Nephron progenitor cell (in vitro differentiated cells): ENCODE measurements around the gene FNDC3B.

Experiments
- DNase-seq: peaks from one replicate; pipeline ENCODE4 v3.0.0; 2021
- H3K27ac Mint-ChIP-seq: 2 replicates; pipeline ENCODE4 v1.8.0; 2021; ENCODE audit warnings: mild to moderate bottlenecking, moderate library complexity, mixed read lengths
- H3K27me3 Mint-ChIP-seq: 2 replicates; pipeline ENCODE4 v1.8.0; 2021; ENCODE audit warnings: mild to moderate bottlenecking, low read depth, mixed read lengths; ENCODE audit not compliant: poor library complexity
- H3K36me3 Mint-ChIP-seq: 2 replicates; pipeline ENCODE4 v1.8.0; 2021; ENCODE audit warnings: low read depth, mixed read lengths
- H3K4me1 Mint-ChIP-seq: 2 replicates; pipeline ENCODE4 v1.8.0; 2021; ENCODE audit warnings: mixed read lengths
- H3K4me3 Mint-ChIP-seq: 2 replicates; pipeline ENCODE4 v1.8.0; 2021; ENCODE audit warnings: mild to moderate bottlenecking, moderate library complexity, mixed read lengths
- H3K9me3 Mint-ChIP-seq: 2 replicates; pipeline ENCODE4 v1.8.0; 2021; ENCODE audit warnings: mild to moderate bottlenecking, moderate library complexity, mixed read lengths
- TF ChIP-seq, protein P1 (sequence below): fragments of 200-600 bp; sonication (generic); IDR thresholded peaks from 2 replicates; pipeline ENCODE4 v1.5.0; 2021; ENCODE audit warnings: antibody characterized with exemption

The FNDC3B gene

DNA sequence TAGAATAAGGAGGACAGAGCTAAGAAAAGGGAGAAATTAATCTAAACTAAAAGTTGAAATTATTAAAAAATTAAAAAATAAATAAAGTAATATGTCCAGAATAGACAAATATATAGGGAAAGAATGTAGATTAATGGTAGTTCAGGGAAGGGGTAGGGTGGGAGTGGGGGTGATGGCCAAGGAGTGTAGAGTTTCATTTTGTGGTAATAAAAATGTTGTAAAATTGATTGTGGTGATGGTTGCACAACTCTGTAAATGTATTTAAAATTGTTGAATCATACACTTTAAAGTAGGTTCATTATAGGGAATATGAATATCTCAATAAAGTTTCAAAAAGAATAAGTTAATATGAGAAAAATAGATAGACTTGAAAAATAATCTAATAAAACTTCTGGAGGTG, 21.0 kb upstream of the FNDC3B start:
- no peaks in the 10 kb centered on the region for H3K36me3 Mint-ChIP-seq
- H3K27me3 Mint-ChIP-seq, result no peaks in the 10 kb centered on the region

GRCh38 chr3:172020763-172021162, 18.6 kb upstream of the FNDC3B start:
- Mint-ChIP-seq H3K27me3 (no peaks in the 10 kb centered on the region), H3K9me3 (peaks cover 24% of the 10 kb centered on the region), H3K4me3 (no peak overlapping the region), H3K4me1 (no peaks in the 10 kb centered on the region), H3K27ac (no peak overlapping the region), H3K36me3 (no peaks in the 10 kb centered on the region)
- no peak for DNase-seq
- TF ChIP-seq, protein P1, sequence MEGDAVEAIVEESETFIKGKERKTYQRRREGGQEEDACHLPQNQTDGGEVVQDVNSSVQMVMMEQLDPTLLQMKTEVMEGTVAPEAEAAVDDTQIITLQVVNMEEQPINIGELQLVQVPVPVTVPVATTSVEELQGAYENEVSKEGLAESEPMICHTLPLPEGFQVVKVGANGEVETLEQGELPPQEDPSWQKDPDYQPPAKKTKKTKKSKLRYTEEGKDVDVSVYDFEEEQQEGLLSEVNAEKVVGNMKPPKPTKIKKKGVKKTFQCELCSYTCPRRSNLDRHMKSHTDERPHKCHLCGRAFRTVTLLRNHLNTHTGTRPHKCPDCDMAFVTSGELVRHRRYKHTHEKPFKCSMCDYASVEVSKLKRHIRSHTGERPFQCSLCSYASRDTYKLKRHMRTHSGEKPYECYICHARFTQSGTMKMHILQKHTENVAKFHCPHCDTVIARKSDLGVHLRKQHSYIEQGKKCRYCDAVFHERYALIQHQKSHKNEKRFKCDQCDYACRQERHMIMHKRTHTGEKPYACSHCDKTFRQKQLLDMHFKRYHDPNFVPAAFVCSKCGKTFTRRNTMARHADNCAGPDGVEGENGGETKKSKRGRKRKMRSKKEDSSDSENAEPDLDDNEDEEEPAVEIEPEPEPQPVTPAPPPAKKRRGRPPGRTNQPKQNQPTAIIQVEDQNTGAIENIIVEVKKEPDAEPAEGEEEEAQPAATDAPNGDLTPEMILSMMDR, result no peak

More for the DNA sequence above, 21.0 kb upstream of the FNDC3B start:
- TF ChIP-seq, protein P1, result no peak
- no peak overlapping the region for H3K4me3 Mint-ChIP-seq
- H3K27ac Mint-ChIP-seq, result no peak overlapping the region
- DNase-seq, result no peak
- H3K9me3 Mint-ChIP-seq, result peaks cover 24% of the 10 kb centered on the region
- H3K4me1 Mint-ChIP-seq, result no peaks in the 10 kb centered on the region

DNA sequence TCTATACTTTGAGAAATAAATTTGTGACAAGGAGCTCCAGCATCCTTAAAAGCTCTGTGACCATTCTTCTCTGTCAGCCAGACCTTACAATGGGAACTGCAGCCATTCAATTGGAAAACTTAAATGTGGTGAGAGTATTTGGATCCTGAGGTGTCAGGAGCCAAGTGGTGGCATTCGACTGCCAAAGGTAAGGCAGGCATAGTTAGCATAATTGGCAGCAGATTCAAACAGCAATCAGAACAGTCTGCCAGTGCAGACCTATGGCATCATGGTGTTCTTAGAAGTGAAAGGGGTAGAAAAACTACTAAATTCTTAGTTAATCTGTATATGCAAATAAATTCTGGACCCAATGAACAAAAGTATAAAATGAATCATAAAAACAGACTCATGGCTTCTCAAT, 18.2 kb upstream of the FNDC3B start:
- no peaks in the 10 kb centered on the region for H3K36me3 Mint-ChIP-seq
- H3K4me1 Mint-ChIP-seq, result no peaks in the 10 kb centered on the region
- H3K27me3 Mint-ChIP-seq, result no peaks in the 10 kb centered on the region
- TF ChIP-seq, protein P1, result no peak
- no peak overlapping the region for H3K4me3 Mint-ChIP-seq
- DNase-seq, result no peak
- H3K27ac Mint-ChIP-seq, result no peak overlapping the region
- peaks cover 24% of the 10 kb centered on the region for H3K9me3 Mint-ChIP-seq

DNA sequence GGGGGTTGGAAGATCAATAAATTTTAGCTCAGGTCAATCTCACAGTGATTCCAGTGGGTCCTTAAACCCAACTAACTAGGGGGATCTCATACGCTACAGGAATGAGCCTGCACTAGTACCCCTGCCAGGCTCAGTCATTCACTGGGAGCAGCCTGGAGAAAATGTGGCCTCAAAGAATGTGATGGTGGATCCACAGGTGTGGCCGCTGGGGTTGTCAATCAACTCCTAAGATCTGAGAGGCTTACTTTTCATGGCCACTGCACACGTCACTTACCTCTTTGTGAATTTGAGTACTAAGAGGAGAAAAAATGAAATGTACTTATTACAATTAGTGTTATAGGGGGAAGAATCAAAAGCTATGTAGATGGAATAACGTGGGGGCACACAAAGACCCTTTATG, 17.5 kb upstream of the FNDC3B start:
- no peaks in the 10 kb centered on the region for H3K4me1 Mint-ChIP-seq
- no peak for DNase-seq
- TF ChIP-seq, protein P1, result no peak
- no peaks in the 10 kb centered on the region for H3K27me3 Mint-ChIP-seq
- H3K36me3 Mint-ChIP-seq, result no peaks in the 10 kb centered on the region
- peaks cover 23% of the 10 kb centered on the region for H3K9me3 Mint-ChIP-seq
- H3K4me3 Mint-ChIP-seq, result no peak overlapping the region
- H3K27ac Mint-ChIP-seq, result no peak overlapping the region

GRCh38 chr3:172023915-172024314, 15.5 kb upstream of the FNDC3B start:
- Mint-ChIP-seq H3K27ac (no peak overlapping the region), H3K9me3 (peaks cover 4% of the 10 kb centered on the region), H3K4me1 (no peaks in the 10 kb centered on the region), H3K4me3 (no peak overlapping the region), H3K27me3 (no peaks in the 10 kb centered on the region), H3K36me3 (no peaks in the 10 kb centered on the region)
- TF ChIP-seq, protein P1, result no peak
- DNase-seq, result no peak

DNA sequence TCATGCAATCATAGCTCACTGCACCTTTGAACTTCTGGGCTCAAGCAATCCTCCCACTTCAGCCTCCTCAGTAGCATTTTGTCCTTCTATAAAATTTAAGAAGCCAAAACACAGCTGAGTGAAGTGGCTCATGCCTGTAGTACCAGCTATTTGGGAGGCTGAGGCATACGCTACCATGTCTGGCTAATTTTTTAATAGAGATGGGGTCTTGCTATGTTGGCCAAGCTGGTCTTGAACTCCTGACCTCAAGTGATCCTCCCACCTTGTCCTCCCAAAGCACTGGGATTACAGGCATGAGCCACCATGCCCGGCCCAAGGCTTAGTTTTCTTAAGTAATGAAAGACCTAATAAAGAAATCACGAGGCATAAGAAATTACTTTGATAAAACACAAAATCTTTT, 14.7 kb upstream of the FNDC3B start:
- H3K4me3 Mint-ChIP-seq, result no peak overlapping the region
- TF ChIP-seq, protein P1, result no peak
- H3K27ac Mint-ChIP-seq, result no peak overlapping the region
- H3K9me3 Mint-ChIP-seq, result no peaks in the 10 kb centered on the region
- no peaks in the 10 kb centered on the region for H3K36me3 Mint-ChIP-seq
- H3K4me1 Mint-ChIP-seq, result no peaks in the 10 kb centered on the region
- DNase-seq, result no peak
- H3K27me3 Mint-ChIP-seq, result no peaks in the 10 kb centered on the region
